HepG2 (cell line): ENCODE measurements around the gene CFAP119. TPM values are rescaled to one million over a fixed set of nuclear protein-coding genes. Genes with fewer than 3 reads are reported as not detected.

Source experiments
- AHR ChIP-seq: IDR thresholded peaks from 2 replicates; pipeline ENCODE4 v1.6.1; 2018; ENCODE audit warnings: missing genetic modification reagents, missing compliant biosample characterization
- HNRNPLL ChIP-seq: fragments of 200-400 bp; formaldehyde crosslinking; IDR thresholded peaks from 2 replicates; pipeline ENCODE4 v1.6.1; 2017; ENCODE audit warnings: mild to moderate bottlenecking, low read depth, low read length; ENCODE audit not compliant: poor library complexity, severe bottlenecking
- JUNB ChIP-seq: sonication (generic); formaldehyde crosslinking; IDR thresholded peaks from 2 replicates; pipeline ENCODE4 v1.8.0; 2022; ENCODE audit warnings: missing genetic modification reagents, mild to moderate bottlenecking, borderline replicate concordance
- KDM5A ChIP-seq: fragments of 200-600 bp; sonication (generic); IDR thresholded peaks from 2 replicates; pipeline ENCODE4 v1.7.0; 2018; ENCODE audit warnings: antibody characterized with exemption, mild to moderate bottlenecking, low read length, borderline replicate concordance
- PHF21A ChIP-seq: sonication (generic); formaldehyde crosslinking; IDR thresholded peaks from 2 replicates; pipeline ENCODE4 v1.5.0; 2020; ENCODE audit warnings: mild to moderate bottlenecking, missing genetic modification reagents
- RFX3 ChIP-seq: IDR thresholded peaks from 2 replicates; pipeline ENCODE4 v1.6.1; 2016; ENCODE audit warnings: missing biosample characterization, missing genetic modification reagents
- SIN3B ChIP-seq: fragments of 150-350 bp; IDR thresholded peaks from 2 replicates; pipeline ENCODE4 v1.6.1; 2014; ENCODE audit warnings: low read length
- SNAI1 ChIP-seq: sonication (generic); formaldehyde crosslinking; IDR thresholded peaks from 2 replicates; pipeline ENCODE4 v1.5.0; 2020; ENCODE audit warnings: mild to moderate bottlenecking, missing genetic modification reagents, borderline replicate concordance
- SNAPC5 ChIP-seq: sonication (generic); formaldehyde crosslinking; IDR thresholded peaks from 2 replicates; pipeline ENCODE4 v1.8.1; 2023; ENCODE audit warnings: mild to moderate bottlenecking, missing genetic modification reagents, borderline replicate concordance
- SPEN ChIP-seq: sonication (generic); formaldehyde crosslinking; IDR thresholded peaks from 2 replicates; pipeline ENCODE4 v1.5.1; 2020; ENCODE audit warnings: low read depth, mild to moderate bottlenecking, missing genetic modification reagents
- TBX3 ChIP-seq: fragments of 450-650 bp; IDR thresholded peaks from 2 replicates; pipeline ENCODE4 v1.6.1; 2017; ENCODE audit warnings: antibody characterized with exemption, mild to moderate bottlenecking, inconsistent platforms, borderline replicate concordance
- THYN1 ChIP-seq: sonication (generic); formaldehyde crosslinking; IDR thresholded peaks from 2 replicates; pipeline ENCODE4 v1.8.1; 2023; ENCODE audit warnings: low read depth, mild to moderate bottlenecking, moderate library complexity, missing genetic modification reagents, borderline replicate concordance
- USF2 ChIP-seq, 2 experiments: sonication (generic) in 1 of 2; formaldehyde crosslinking in 1 of 2; IDR thresholded peaks; 2 replicates each; pipeline versions ENCODE4 v1.5.1 to v1.6.1; 2011 to 2020; ENCODE audit warnings: borderline replicate concordance in 1 of 2, low read depth in 1 of 2, low read length in 1 of 2, mild to moderate bottlenecking in 1 of 2, missing genetic modification reagents in 1 of 2, moderate library complexity in 1 of 2
- ZFAT ChIP-seq: sonication (generic); formaldehyde crosslinking; conservative IDR thresholded peaks from 2 replicates; pipeline ENCODE4 v1.8.1; 2023; ENCODE audit warnings: missing genetic modification reagents, inconsistent platforms
- ZKSCAN5 ChIP-seq: sonication (generic); formaldehyde crosslinking; IDR thresholded peaks from 2 replicates; pipeline ENCODE4 v1.5.1; 2020; ENCODE audit warnings: mild to moderate bottlenecking, missing genetic modification reagents
- ZNF24 ChIP-seq: fragments of 450-650 bp; IDR thresholded peaks from 2 replicates; pipeline ENCODE4 v1.6.1; 2017; ENCODE audit warnings: antibody characterized with exemption, mild to moderate bottlenecking
- ZNF264 ChIP-seq: sonication (generic); formaldehyde crosslinking; IDR thresholded peaks from 2 replicates; pipeline ENCODE4 v1.4.0; 2020; ENCODE audit warnings: missing genetic modification reagents
- ZNF33B ChIP-seq: sonication (generic); formaldehyde crosslinking; IDR thresholded peaks from 2 replicates; pipeline ENCODE4 v1.5.1; 2020; ENCODE audit warnings: mild to moderate bottlenecking, missing genetic modification reagents
- ZNF451 ChIP-seq: sonication (generic); formaldehyde crosslinking; IDR thresholded peaks from 2 replicates; pipeline ENCODE4 v1.5.0; 2020; ENCODE audit warnings: mild to moderate bottlenecking, missing genetic modification reagents
- ZNF543 ChIP-seq: sonication (generic); formaldehyde crosslinking; IDR thresholded peaks from 2 replicates; pipeline ENCODE4 v1.4.0; 2020; ENCODE audit warnings: mild to moderate bottlenecking, missing genetic modification reagents
- ZNF547 ChIP-seq: sonication (generic); formaldehyde crosslinking; IDR thresholded peaks from 2 replicates; pipeline ENCODE4 v1.5.1; 2020; ENCODE audit warnings: mild to moderate bottlenecking, missing genetic modification reagents
- ZNF550 ChIP-seq: sonication (generic); formaldehyde crosslinking; IDR thresholded peaks from 2 replicates; pipeline ENCODE4 v1.4.0; 2020; ENCODE audit warnings: mild to moderate bottlenecking, missing genetic modification reagents, borderline replicate concordance
- ZNF615 ChIP-seq: sonication (generic); formaldehyde crosslinking; IDR thresholded peaks from 2 replicates; pipeline ENCODE4 v1.5.0; 2020; ENCODE audit warnings: mild to moderate bottlenecking, missing genetic modification reagents, borderline replicate concordance
- ZNF800 ChIP-seq: sonication (generic); formaldehyde crosslinking; IDR thresholded peaks from 2 replicates; pipeline ENCODE4 v1.4.0; 2020; ENCODE audit warnings: missing genetic modification reagents
- ZNF83 ChIP-seq: sonication (generic); formaldehyde crosslinking; IDR thresholded peaks from 2 replicates; pipeline ENCODE4 v1.4.0; 2020; ENCODE audit warnings: missing genetic modification reagents, mild to moderate bottlenecking, borderline replicate concordance
- ZSCAN25 ChIP-seq: sonication (generic); formaldehyde crosslinking; IDR thresholded peaks from 2 replicates; pipeline ENCODE4 v1.8.0; 2022; ENCODE audit warnings: mild to moderate bottlenecking, missing genetic modification reagents
- polyA plus RNA-seq, 8 experiments: library from polyadenylated mRNA; depleted of rRNA in 3 of 8; stranded (reverse) in 7 of 8; unstranded in 1 of 8; fragments of >200 nt; fragmentation: Illumina TruSeq in 4 of 8; extraction: Trizol in 4 of 8; gene quantifications; 2 replicates each; pipeline versions ENCODE4 v1.2.1 to v1.2.3, GENCODE V29; 2011 to 2016; ENCODE audit warnings: low read depth in 4 of 8, missing spikeins in 1 of 8, mixed read lengths in 1 of 8; ENCODE audit not compliant: insufficient read depth in 1 of 8
- total RNA-seq, 5 experiments: library from RNA; depleted of rRNA; stranded (reverse); fragments of >200 nt; fragmentation: Illumina TruSeq; extraction: Trizol; gene quantifications; 2 replicates each; pipeline ENCODE4 v1.2.3, GENCODE V29; 2016; ENCODE audit warnings: low read depth in 1 of 5

Gene CFAP119
- total and polyA plus RNA-seq, 2 of the 13 experiments (the other 11 are each of a cell fraction or from before 2014, with no cell fraction given): 6.4 TPM

DNA sequence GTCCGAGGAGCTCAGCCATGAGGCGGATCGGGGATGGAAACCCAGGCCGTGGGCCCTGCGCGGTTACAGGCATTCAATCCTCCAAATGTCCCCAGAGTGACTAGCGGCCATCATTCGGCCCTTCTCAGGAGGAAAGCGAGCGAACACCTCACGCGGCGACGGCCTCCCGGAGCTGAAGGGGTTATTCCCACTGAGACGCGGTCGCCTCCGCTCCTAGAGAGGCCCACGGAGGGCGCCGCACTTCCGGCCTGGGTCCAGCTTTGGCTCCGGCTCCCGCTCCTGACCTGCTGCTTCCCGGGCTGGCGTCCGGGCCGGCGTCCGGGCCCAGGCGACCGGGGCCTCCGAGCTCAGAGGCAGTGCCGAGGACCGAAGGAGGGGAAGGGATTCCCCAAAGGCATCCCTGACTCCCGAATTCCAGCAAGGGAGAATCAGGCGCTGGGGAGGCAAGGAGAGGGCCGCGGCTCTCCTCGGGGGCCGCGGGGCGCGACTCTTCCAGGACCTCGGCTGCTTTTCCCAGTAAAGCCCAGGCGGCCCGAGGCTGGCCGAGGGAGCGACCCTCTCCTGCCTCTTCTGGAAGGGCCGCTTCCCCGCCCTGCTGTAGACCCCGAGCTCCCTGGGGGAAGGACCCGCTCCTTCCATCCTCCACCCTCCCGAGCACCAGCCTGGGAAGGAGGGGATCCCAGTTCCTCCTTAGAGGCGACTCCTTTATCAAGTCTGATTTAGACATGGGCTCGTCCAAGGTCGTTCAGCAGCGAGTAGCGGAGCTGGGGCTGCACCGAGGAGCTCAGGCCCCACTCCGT, 43.7 kb upstream of the CFAP119 start (continued):
- TF ChIP-seq AHR (CRISPR knock-in tag) (peak; percentile 89), JUNB (CRISPR knock-in tag) (no peak), ZNF83 (CRISPR knock-in tag) (no peak; the same call in 1 of the 2 replicates), SPEN (CRISPR knock-in tag) (peak; percentile 99), ZNF24 (peak; percentile 66; the same call in 1 of the 2 replicates), PHF21A (peak; percentile 88), ZNF451 (CRISPR knock-in tag) (peak; percentile 92; the same call in 1 of the 2 replicates), SNAI1 (CRISPR knock-in tag) (peak; percentile 74; the same call in 1 of the 2 replicates), RFX3 (CRISPR knock-in tag) (peak; percentile 36; the same call in 1 of the 2 replicates), SIN3B (peak; percentile 80), TBX3 (peak; percentile 69), ZNF33B (CRISPR knock-in tag) (peak; percentile 62; the same call in 1 of the 2 replicates), USF2 (IDR thresholded peaks at IDR 0.05; ENCODE audit: low read depth, low read length) (no peak), USF2 (CRISPR knock-in tag; IDR thresholded peaks at IDR 0.05; ENCODE audit: borderline replicate concordance) (peak; percentile 41; the same call in 1 of the 2 replicates), KDM5A (no peak; the same call in 1 of the 2 replicates), ZNF800 (peak; percentile 68; the same call in 1 of the 2 replicates), SNAPC5 (CRISPR knock-in tag) (no peak; the same call in 1 of the 2 replicates), ZNF543 (peak; percentile 92), ZNF550 (CRISPR knock-in tag) (peak; percentile 89; the same call in 1 of the 2 replicates), THYN1 (CRISPR knock-in tag) (no peak), ZSCAN25 (CRISPR knock-in tag) (no peak; the same call in 1 of the 2 replicates), ZFAT (CRISPR knock-in tag) (peak; percentile 76; the same call in 1 of the 2 replicates), ZNF264 (peak; percentile 94), ZNF547 (peak; percentile 96), ZNF615 (CRISPR knock-in tag) (peak; percentile 97), ZKSCAN5 (CRISPR knock-in tag) (0 out of 2 replicates have a peak, but pooled peaks have one; percentile 35), HNRNPLL (peak; percentile 81)
